Stimulated activated CD4-positive, alpha-beta T cell treated with anti-CD3 and anti-CD28 coated beads, Interleukin-12 subunit alpha, Interleukin-12 subunit beta, amount 100 ng/mL, for 48 hours (primary cell): ENCODE results near the gene PPP1R27.
A peak's percentile ranks its signal among the peaks of the same experiment; 100 is the strongest.
"Not testable (repeated sequence)": the region's sequence is repeated elsewhere in the genome, so short reads cannot be mapped to it uniquely, and the experiment has no call there.

Experiments
- DNase-seq, 3 donors: peaks; one replicate each; pipeline ENCODE4 v3.0.0-alpha.2; 2020; ENCODE audit warnings: low read depth in 2 of 3, low spot score in 1 of 3

Gene PPP1R27

GRCh38 chr17:81842725-81843504 is 8.1 kb upstream of the PPP1R27 start:
- DNase-seq = no peak

- no peak for DNase-seq
Observed at GRCh38 chr17:81842378-81842724, 7.5 kb upstream of the PPP1R27 start.

DNA sequence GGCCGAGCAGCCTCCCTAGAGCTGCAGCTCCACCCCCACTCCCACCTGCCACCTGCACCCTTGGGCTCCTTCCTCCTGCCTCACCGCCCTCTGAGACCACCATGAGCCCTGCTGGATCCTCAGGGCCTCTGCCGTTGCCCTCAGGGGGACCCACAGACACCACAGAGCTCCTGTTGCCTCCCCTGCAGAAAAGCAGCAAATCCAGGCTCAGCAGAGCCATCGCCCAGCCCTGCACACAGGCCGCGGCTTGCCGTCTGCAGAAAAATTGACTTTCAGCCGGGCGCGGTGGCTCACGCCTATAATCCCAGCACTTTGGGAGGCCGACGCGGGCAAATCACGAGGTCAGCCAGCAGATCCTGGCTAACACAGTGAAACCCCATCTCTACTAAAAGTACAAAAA is 7.0 kb upstream of the PPP1R27 start:
- DNase-seq = no peak

- no peak for DNase-seq
Observed at GRCh38 chr17:81840826-81841778, 6.3 kb upstream of the PPP1R27 start.

GRCh38 chr17:81840059-81840458 is 5.2 kb upstream of the PPP1R27 start:
- not testable (repeated sequence) for DNase-seq

- no peak for DNase-seq
Observed at GRCh38 chr17:81839301-81839700, 4.5 kb upstream of the PPP1R27 start.

DNA sequence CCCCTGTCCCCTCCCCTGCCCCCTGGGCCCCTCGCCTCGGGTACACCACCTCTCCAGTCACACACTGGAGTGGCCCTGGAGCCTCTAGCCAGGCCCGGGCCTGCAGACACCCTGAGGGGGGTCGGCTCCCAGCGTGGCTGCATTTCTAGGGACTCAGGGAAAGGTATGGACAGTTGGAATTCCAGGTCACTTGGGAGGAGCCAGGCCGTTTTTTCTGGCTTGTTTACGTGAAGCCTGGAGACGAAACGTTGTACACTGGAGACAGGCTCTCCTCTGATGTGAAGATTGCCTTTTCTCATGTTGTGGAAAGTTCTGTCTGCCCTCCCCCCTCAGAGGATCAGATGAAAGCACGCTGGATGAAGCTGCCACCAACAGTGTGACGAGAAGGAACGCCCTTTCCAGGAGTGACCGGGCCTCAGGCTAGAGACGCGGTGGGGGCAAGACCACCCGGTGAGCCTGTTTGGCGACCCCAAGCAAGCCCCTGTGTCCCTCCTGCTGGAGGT is 4.0 kb upstream of the PPP1R27 start:
- DNase-seq = no peak

- DNase-seq = no peak
Observed at GRCh38 chr17:81837641-81838040, 2.8 kb upstream of the PPP1R27 start.

- no peak for DNase-seq
Observed at GRCh38 chr17:81833921-81834830, 674 bp downstream of the PPP1R27 start.

DNA sequence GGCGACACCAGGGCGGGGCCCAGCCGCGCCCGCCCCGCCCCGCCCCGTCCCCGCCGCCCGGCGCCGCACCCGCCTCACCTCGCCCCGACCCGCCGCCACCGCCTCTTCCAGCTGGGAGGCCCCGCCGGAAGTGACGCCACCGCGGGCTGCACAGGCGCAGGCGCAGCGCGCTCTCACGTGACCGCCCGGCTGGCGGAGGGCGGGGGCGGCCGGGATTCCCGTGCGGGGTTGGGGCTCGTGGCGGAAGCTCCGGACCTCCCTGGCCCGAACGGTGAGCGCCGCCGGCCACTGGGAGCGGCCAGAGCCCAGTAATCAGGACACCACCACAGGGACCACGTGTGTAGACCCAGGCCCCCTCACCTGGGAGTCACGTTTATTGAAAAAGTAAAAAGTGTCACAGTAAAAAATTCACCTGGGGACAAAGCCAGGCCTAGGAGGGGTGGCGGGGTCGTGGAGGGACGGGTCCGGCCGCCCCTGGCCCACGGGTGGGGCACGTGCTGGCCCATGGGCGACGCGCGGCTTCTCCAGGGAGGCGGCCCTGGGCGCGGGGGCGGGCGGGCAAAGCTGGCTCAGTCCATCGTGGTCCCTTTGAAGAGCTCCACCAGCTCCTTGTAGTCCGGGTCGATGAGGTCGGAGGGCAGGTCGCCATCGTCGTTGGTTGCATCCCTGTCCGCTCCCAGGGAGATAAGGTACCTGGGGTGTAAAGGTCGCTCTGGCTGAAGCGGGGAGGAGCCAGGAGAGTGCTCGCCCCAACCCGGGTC is 1.5 kb downstream of the PPP1R27 start, which contains the start of gene MCRIP1:
Gene MCRIP1, minus strand, starts transcription at position 132 of the 761 bp plus-strand sequence. CDS start 8,785 bp downstream, outside the sequence.
- peak; percentile 91 to 97 (median 91) for DNase-seq

- peak; percentile 26 to 41 (median 39) for DNase-seq
Observed at GRCh38 chr17:81832608-81833159, 2.2 kb downstream of the PPP1R27 start.

GRCh38 chr17:81831957-81832607 is 2.8 kb downstream of the PPP1R27 start:
- peak; percentile 25 to 46 (median 36) for DNase-seq

GRCh38 chr17:81831563-81831956 is 3.3 kb downstream of the PPP1R27 start:
- DNase-seq = peak in 2 of 3 donors; percentile 3 to 6

DNA sequence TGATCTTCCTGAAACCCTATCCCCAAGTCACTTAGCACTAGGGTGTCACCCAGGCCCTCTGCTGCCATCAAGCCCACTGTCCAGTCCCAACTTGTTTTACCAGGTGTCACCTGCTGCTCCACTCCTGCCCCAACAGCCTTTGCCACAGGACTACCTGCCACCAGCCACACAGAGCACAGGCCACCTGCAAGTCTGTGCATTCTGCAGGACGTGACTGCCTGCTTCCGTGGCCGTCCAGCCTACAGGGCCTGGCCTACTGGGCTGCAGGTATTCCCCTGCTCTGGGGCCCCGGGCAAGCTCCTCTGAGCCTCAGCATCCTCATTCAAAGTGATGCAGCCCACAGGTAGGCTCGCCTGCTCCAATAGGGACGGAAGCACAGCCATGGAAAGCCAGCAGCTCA is 5.0 kb downstream of the PPP1R27 start:
- DNase-seq = no peak

DNA sequence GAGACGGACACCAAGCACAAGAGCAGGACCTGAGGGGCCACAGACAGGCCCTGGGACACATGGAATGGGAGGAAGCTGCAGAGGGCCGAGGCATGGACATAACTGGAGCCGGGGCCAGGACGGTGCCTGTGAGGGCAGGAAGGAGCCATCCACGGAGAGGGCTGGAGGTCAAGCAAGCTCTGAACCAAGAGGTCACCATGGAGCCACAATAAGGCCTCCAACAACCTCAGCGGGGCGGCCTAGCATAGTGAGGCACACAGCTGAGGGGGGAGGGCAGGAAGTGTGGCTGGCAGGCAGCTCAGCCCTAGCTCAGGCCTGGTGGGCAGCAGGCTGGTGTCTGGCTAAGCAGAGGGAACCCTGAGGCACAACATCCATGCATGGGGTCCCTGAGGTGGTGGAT is 6.2 kb downstream of the PPP1R27 start:
- no peak for DNase-seq

GRCh38 chr17:81825841-81826466 is 8.9 kb downstream of the PPP1R27 start:
- no peak for DNase-seq

GRCh38 chr17:81824595-81824994 is 10.3 kb downstream of the PPP1R27 start:
- no peak for DNase-seq

DNA sequence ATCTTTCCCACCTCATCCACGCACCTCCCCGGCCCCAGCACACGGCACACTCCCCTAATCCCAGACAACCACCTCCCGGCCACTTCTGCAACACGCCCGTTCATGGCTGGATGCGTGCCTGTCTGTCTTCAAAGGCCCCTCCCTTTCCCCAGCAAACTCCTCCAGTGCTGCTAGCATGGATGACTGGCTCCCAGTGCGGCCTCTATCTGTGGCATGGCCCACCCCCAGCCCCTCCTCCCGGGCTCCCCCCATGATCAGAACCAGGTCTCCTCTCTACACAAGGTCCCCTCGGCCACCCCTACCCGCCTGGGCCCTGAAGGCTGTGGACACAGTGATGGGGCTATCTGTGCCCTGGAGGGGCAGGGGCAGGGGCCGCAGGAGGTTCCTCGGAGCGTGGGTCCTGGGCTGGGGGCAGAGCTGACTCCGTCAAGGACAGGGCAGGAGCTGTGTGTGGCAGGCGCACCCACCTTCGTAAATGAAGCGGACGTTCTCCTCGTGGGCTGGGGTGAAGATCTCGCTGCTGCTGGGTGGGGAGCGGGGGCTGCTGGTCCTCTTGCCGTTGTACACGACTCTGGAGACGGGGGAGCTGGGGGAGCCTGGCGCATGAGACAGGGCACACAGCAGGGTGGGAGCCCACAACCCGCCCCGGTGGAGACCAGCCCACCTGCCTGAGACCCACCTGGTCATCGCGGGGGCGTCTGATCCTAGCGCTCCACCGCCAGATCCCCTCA is 10.9 kb downstream of the PPP1R27 start:
- DNase-seq = no peak
